DOHH2 (cell line): ENCODE measurements around the gene TUBA4B.

Experiments
- H3F3A ChIP-seq: fragments of 200-600 bp; sonication (generic), shearing (Covaris generic); 2 replicates; pipeline ENCODE4 v1.6.0; 2016; ENCODE audit warnings: antibody characterized with exemption, mild to moderate bottlenecking; ENCODE audit not compliant: control insufficient read depth, insufficient read depth
- H3K27ac ChIP-seq: fragments of 200-600 bp; sonication (generic); 2 replicates; pipeline ENCODE4 v1.5.1; 2014; ENCODE audit warnings: low read depth, mild to moderate bottlenecking, low read length, moderate library complexity
- H3K27me3 ChIP-seq: fragments of 200-600 bp; sonication (generic); 2 replicates; pipeline ENCODE4 v1.6.1; 2014; ENCODE audit warnings: mild to moderate bottlenecking, low read length, mixed read lengths; ENCODE audit not compliant: control insufficient read depth
- H3K36me3 ChIP-seq: fragments of 200-600 bp; sonication (generic); 2 replicates; pipeline ENCODE4 v1.6.1; 2014; ENCODE audit warnings: mild to moderate bottlenecking, low read length, moderate library complexity, mixed read lengths; ENCODE audit not compliant: control insufficient read depth
- H3K4me1 ChIP-seq: fragments of 200-600 bp; sonication (generic); 2 replicates; pipeline ENCODE4 v1.6.1; 2014; ENCODE audit warnings: mild to moderate bottlenecking, low read length, mixed read lengths; ENCODE audit not compliant: control insufficient read depth
- H3K4me2 ChIP-seq: fragments of 200-600 bp; sonication (generic); 2 replicates; pipeline ENCODE4 v1.6.0; 2014; ENCODE audit warnings: mild to moderate bottlenecking, low read length, moderate library complexity
- H3K4me3 ChIP-seq: fragments of 200-600 bp; sonication (generic); 2 replicates; pipeline ENCODE4 v1.5.1; 2014; ENCODE audit warnings: mild to moderate bottlenecking, low read length, mixed read lengths
- H3K79me2 ChIP-seq: fragments of 200-600 bp; sonication (generic); 2 replicates; pipeline ENCODE4 v1.6.1; 2014; ENCODE audit warnings: mild to moderate bottlenecking, low read length, mixed read lengths; ENCODE audit not compliant: control insufficient read depth
- H3K9me2 ChIP-seq: fragments of 200-600 bp; sonication (generic); replicated peaks from 2 replicates; pipeline ENCODE4 v1.6.1; 2014; ENCODE audit warnings: mild to moderate bottlenecking, low read length, mixed read lengths; ENCODE audit not compliant: control insufficient read depth
- H3K9me3 ChIP-seq: fragments of 200-600 bp; sonication (generic); 2 replicates; pipeline ENCODE4 v1.6.1; 2014; ENCODE audit warnings: antibody characterized with exemption, low read length, mixed read lengths; ENCODE audit not compliant: control insufficient read depth, insufficient read depth
- H4K20me1 ChIP-seq: fragments of 200-600 bp; sonication (generic); 2 replicates; pipeline ENCODE4 v1.6.0; 2014; ENCODE audit warnings: low read depth, mild to moderate bottlenecking, antibody characterized with exemption, low read length, moderate library complexity; ENCODE audit not compliant: control insufficient read depth, insufficient read depth
- CTCF ChIP-seq: fragments of 200-600 bp; sonication (generic); IDR thresholded peaks from one replicate; pipeline ENCODE4 v1.5.1; 2014; ENCODE audit warnings: antibody characterized with exemption, mild to moderate bottlenecking, low read depth, low read length; ENCODE audit not compliant: poor library complexity, severe bottlenecking
- EZH2phosphoT487 ChIP-seq: fragments of 200-600 bp; sonication (generic); IDR thresholded peaks from 2 replicates; pipeline ENCODE4 v1.6.1; 2017; ENCODE audit warnings: borderline replicate concordance, mild to moderate bottlenecking, antibody characterized with exemption, low read length, moderate library complexity, mixed read lengths

The TUBA4B gene

GRCh38 chr2:219207884-219208740 lies 44.9 kb upstream of the TUBA4B start:
- no peaks in the 10 kb centered on the region for H3K9me3 ChIP-seq
- no peak for TF ChIP-seq CTCF
- no peak for TF ChIP-seq EZH2phosphoT487
- H3K36me3 ChIP-seq, result peaks cover 53% of the 10 kb centered on the region
- H3K27me3 ChIP-seq, result no peaks in the 10 kb centered on the region
- H3K9me2 ChIP-seq, result no peaks in the 10 kb centered on the region
- H3K79me2 ChIP-seq, result peaks cover 3% of the 10 kb centered on the region; the same call in 1 of the 2 replicates
- peaks cover 7% of the 10 kb centered on the region; the same call in 1 of the 2 replicates for H3F3A ChIP-seq
- H3K4me2 ChIP-seq, result peak overlapping the region; percentile 97
- H3K4me1 ChIP-seq, result peaks cover 18% of the 10 kb centered on the region
- peak overlapping the region; percentile 88; the same call in 1 of the 2 replicates for H3K4me3 ChIP-seq
- no peaks in the 10 kb centered on the region for H4K20me1 ChIP-seq
- H3K27ac ChIP-seq, result no peak overlapping the region

GRCh38 chr2:219209236-219210195 lies 43.5 kb upstream of the TUBA4B start:
- Histone ChIP-seq H3K4me1 (peaks cover 18% of the 10 kb centered on the region), H3K36me3 (peaks cover 67% of the 10 kb centered on the region), H3K27me3 (no peaks in the 10 kb centered on the region), H3K4me2 (no peak overlapping the region), H3K79me2 (peaks cover 3% of the 10 kb centered on the region; the same call in 1 of the 2 replicates), H3F3A (peaks cover 7% of the 10 kb centered on the region; the same call in 1 of the 2 replicates), H3K27ac (no peak overlapping the region), H3K9me2 (no peaks in the 10 kb centered on the region), H3K9me3 (no peaks in the 10 kb centered on the region), H4K20me1 (no peaks in the 10 kb centered on the region), H3K4me3 (no peak overlapping the region)
- TF ChIP-seq CTCF (no peak), EZH2phosphoT487 (no peak)

GRCh38 chr2:219210196-219210885 lies 42.7 kb upstream of the TUBA4B start:
- H4K20me1 ChIP-seq, result no peaks in the 10 kb centered on the region
- no peak overlapping the region for H3K27ac ChIP-seq
- no peak overlapping the region for H3K4me2 ChIP-seq
- no peak overlapping the region for H3K4me3 ChIP-seq
- no peak for TF ChIP-seq CTCF
- no peak for TF ChIP-seq EZH2phosphoT487
- H3F3A ChIP-seq, result peaks cover 7% of the 10 kb centered on the region; the same call in 1 of the 2 replicates
- no peaks in the 10 kb centered on the region for H3K9me2 ChIP-seq
- H3K9me3 ChIP-seq, result no peaks in the 10 kb centered on the region
- H3K4me1 ChIP-seq, result peaks cover 18% of the 10 kb centered on the region
- no peaks in the 10 kb centered on the region for H3K27me3 ChIP-seq
- H3K36me3 ChIP-seq, result peaks cover 73% of the 10 kb centered on the region
- H3K79me2 ChIP-seq, result peaks cover 3% of the 10 kb centered on the region; the same call in 1 of the 2 replicates
